HG03520 (cell line): ENCODE measurements around the gene SUPT4H1.
A peak's percentile ranks its signal among the peaks of the same experiment; 100 is the strongest.

Experiments used
- ATAC-seq: cut with Tn5 transposase; IDR thresholded peaks from one replicate; pipeline ENCODE4 v1.9.1; 2021; ENCODE audit warnings: mild to moderate bottlenecking, moderate library complexity; ENCODE audit not compliant: unreplicated experiment

The SUPT4H1 gene

DNA sequence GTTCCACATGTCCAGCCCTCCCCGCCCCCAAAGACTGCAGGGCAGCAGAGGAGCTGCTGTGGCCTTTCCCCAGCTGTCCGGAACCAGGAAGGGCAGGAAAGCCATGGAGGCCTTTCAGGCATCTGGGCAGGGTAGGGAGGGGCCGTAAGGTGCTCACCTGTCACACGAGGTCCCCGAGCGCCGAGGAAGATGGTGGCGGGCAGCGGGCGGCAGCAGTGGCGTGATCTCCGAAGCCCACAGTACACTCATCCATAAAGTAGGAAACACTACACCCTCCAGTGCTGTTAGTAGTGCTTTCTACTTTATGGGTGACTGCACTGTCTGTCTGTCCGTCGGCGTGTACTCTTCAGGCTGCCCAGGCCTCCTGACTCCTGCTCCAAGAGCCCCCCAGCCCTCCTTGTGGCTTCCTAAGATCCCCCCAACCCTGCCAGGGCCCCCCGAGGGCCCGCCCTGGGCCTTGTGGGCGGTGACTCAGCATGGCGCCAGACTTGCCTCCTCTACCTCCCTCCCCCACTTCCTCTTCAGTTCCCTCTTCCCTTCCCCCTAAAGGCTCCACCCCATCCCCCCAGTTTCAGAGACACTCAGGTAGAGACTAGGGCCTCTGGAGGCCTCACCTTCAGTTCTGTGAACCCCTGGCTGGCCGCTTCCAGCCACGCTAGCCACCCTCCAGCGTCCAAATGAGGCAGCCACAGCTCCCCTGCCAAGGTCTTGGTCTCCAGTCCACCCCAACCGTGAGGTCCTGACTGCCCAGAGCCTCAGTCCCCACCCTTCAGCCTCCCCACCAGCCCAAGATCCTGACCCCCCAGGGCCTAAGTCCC, 20.8 kb downstream of the SUPT4H1 start:
- ATAC-seq = no peak

DNA sequence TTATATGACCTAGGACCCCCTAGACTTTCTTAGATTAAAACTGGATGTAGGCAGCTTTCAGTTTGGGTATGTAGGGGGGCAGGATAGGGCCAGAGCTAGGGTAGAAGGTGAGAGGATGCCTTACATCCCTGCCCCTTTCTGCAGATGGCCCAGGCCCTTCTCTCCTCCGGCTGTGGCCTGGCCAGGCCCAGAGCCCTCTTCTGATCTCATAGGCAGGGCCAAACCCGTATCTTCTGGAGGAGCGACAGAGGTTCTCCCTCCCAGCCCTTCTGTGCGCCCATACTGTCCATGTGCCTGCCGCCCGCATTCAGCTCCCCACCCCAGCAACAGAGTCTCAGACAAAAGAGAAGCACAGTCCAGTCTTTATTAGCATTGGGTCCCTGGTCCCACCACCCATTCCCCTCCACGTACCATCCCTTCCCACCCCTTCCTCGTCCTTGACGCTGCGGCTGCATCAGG, 21.4 kb downstream of the SUPT4H1 start:
- no peak for ATAC-seq

GRCh38 chr17:58329810-58330537, 22.0 kb downstream of the SUPT4H1 start:
- peak; percentile 6 for ATAC-seq

DNA sequence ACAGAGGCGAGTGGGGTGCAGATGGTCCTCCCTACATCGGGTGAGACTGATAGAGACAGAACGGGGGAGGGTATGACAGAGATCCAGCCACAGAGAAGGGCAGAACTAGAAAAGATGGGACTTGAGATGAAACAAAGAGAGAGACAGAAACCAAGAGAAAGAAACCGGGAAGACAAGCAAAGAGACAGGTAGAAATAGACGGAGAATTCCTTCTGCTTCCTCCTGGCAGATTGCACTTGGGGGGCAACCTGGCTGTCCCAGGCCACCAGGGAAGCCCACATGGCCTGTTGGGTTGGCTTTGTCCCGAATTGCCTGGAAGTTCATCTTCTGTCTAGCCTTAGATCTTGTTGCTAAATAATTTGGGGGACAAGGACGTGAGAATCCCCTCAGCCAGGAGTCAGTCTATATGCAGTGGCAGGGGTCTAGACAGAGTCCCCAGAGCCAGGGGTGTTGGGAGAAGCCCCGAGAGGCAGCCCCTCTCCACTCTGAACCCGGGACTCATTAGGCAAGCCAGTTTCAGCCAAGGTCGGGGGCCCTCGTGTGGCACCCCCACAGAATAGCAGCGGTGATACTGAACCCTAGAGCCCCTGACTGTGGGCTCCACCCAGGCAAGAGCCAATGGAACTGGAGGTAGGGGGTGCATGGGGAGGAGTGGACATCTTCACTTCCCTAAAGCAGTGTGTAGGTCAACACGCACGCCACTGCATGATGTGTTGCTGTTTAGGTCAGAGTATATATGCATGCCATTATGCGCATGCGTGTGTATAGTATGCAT, 22.8 kb downstream of the SUPT4H1 start:
- peak; percentile 43 for ATAC-seq

GRCh38 chr17:58328195-58329034, 23.6 kb downstream of the SUPT4H1 start, which contains the start of gene TSPOAP1:
Gene TSPOAP1 (minus strand): TSS chr17:58328795. CDS start chr17:58327920, 875 bp downstream.
- no peak for ATAC-seq

DNA sequence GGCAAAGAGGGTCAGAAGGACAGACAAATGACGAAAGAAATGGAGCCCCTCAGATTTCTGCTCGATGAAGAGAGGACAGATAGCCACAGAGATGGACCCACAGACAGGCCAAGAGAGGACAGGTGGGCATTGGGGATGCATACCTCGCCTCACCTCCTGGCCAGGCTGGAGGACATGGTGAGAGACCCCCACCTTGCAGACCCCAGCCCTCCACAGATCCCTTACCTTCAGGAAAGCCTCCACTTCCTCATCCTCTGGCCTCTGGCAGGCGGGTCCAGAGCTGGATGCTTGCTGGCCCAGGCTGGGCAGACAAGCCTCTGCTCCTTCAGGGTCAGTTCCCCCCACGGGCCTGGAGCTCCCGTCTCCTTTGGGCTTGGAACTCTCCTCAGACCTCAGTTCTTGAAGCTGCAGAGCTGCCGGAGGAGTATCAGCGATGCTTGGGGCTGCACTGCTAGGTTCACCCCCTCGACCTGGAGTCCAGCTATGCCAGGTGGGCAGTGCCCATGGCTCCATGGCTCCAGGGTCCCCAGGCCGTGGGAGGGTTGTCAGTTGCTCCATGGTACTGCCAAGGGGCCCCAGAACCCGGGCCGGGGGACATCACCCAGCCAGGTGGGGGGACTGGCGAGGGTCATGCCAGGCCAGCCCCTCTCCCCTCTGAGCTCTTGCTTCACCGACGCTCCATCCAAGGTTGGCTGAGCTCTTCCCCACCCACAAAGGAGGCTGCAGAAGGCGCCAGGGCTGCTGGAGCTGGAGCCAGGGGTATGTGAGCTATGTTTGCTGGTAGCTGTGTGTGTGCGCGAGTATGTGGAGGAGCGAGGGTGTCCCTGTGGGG, 24.4 kb downstream of the SUPT4H1 start:
- ATAC-seq = no peak

DNA sequence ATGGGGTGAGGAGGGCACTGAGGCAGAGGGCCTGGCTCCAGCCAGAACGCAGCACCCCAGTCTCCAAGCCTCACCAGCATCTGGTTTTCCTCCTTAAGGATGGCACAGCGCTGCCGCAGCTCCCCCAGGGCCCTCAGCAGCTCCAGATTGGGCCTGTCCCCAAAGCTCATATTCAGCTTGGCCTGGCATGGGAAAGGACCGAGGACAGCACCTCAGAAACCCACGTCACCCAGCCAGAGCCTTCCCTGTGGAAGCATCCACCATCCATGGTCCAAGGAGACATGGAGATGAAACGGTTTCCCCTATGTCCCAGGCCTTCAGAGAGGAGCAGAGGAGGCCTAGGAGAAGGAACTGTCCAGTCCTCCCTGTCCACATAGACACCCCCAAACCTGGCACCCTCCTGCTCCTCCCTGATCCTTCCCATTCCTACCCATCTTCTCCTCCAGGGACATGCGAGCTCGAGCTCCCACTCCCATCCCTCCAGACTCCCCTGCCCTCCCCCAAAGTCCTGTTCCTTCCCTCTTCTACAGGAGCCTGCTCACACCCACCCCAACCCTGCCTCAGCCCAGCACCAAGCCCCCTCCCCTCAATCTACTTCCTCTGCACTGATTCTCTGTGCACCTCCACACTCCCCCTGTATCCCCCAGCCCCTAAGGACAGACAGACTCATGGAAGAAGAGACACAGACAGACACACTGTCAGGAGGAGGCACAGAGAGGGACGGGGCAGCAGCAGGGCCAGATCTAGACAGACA, 25.2 kb downstream of the SUPT4H1 start:
- ATAC-seq = no peak

DNA sequence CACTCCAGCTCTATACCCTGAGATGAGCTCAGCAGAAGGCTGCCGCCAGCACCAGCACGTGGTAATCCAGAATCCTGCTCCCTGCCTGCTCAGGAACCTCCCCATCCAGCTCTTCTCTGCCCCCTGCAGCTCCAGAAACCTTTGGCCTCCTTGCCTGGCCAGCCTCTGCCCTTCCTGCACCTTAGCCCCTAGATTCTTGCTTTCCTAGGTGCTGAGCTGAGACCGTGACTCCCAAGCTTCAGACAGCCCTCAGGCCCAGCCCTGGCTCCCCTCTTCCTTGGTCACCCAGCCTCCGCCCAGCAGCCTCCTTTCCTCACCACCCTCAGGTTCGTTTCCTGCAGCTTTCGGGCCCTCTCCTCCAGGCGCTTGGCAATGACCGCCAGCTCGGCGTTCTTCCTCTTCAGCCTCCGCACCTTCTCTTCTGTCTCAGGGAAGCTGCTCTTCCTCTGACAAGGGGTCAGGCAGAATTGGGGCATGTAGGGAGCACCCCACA, 26.0 kb downstream of the SUPT4H1 start:
- no peak for ATAC-seq

- no peak for ATAC-seq
These were observed 26.7 kb downstream of the SUPT4H1 start for GRCh38 chr17:58325289-58325726.

GRCh38 chr17:58324409-58325288, 27.4 kb downstream of the SUPT4H1 start:
- no peak for ATAC-seq

GRCh38 chr17:58324056-58324408, 28.0 kb downstream of the SUPT4H1 start:
- ATAC-seq = no peak

- ATAC-seq = no peak
These were observed 28.5 kb downstream of the SUPT4H1 start for GRCh38 chr17:58323366-58324055.

GRCh38 chr17:58322581-58323185, 29.3 kb downstream of the SUPT4H1 start:
- no peak for ATAC-seq

- ATAC-seq = no peak
These were observed 30.2 kb downstream of the SUPT4H1 start for GRCh38 chr17:58321571-58322525.

- ATAC-seq = no peak
These were observed 31.3 kb downstream of the SUPT4H1 start for GRCh38 chr17:58320570-58321323.
